ENCODE data around the gene LRRC17.

GRCh38 chr7:102992938-102993717 is 80.3 kb downstream of the LRRC17 start:
- TF ChIP-seq CTCF (IDR thresholded peaks at IDR 0.05): no peak
- TF ChIP-seq, protein P1, sequence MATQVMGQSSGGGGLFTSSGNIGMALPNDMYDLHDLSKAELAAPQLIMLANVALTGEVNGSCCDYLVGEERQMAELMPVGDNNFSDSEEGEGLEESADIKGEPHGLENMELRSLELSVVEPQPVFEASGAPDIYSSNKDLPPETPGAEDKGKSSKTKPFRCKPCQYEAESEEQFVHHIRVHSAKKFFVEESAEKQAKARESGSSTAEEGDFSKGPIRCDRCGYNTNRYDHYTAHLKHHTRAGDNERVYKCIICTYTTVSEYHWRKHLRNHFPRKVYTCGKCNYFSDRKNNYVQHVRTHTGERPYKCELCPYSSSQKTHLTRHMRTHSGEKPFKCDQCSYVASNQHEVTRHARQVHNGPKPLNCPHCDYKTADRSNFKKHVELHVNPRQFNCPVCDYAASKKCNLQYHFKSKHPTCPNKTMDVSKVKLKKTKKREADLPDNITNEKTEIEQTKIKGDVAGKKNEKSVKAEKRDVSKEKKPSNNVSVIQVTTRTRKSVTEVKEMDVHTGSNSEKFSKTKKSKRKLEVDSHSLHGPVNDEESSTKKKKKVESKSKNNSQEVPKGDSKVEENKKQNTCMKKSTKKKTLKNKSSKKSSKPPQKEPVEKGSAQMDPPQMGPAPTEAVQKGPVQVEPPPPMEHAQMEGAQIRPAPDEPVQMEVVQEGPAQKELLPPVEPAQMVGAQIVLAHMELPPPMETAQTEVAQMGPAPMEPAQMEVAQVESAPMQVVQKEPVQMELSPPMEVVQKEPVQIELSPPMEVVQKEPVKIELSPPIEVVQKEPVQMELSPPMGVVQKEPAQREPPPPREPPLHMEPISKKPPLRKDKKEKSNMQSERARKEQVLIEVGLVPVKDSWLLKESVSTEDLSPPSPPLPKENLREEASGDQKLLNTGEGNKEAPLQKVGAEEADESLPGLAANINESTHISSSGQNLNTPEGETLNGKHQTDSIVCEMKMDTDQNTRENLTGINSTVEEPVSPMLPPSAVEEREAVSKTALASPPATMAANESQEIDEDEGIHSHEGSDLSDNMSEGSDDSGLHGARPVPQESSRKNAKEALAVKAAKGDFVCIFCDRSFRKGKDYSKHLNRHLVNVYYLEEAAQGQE (IDR thresholded peaks at IDR 0.05; ENCODE audit: insufficient read depth in 1 of 2, low read depth in 2 of 2, low read length in 1 of 2): no peak
- peak; percentile 67 for TF ChIP-seq POLR2AphosphoS5 (IDR thresholded peaks at IDR 0.05; ENCODE audit: low read depth, low read length)
- TF ChIP-seq TCF7L2 (IDR thresholded peaks at IDR 0.05; ENCODE audit: low read depth, low read length): peak; percentile 98
- TF ChIP-seq SIN3A (IDR thresholded peaks at IDR 0.05; ENCODE audit: borderline replicate concordance, insufficient read depth, low read depth, low read length): no peak

Data from Panc1 (cell line).